Gastrocnemius medialis (tissue), 4 donors: Measurements from ENCODE around the gene MYT1. TPM values are rescaled to one million over a fixed set of nuclear protein-coding genes. Genes with fewer than 3 reads are reported as not detected.
"Not testable (repeated sequence)": the region's sequence is repeated elsewhere in the genome, so short reads cannot be mapped to it uniquely, and the experiment has no call there.

Source experiments
- ATAC-seq, 2 donors: fragments of 150-250 bp; one replicate each; pipeline ENCODE4 v1.9.1; 2016
- DNase-seq, 2 donors: peaks; one replicate each; pipeline ENCODE4 v3.0.0-alpha.2; 2019
- H3K27ac ChIP-seq, 4 donors: fragments of 200-600 bp; sonication (generic); 1 replicate in 1 of 4; 2 replicates in 3 of 4; pipeline ENCODE4 v1.5.1; 2016 to 2018; ENCODE audit warnings: mild to moderate bottlenecking in 2 of 4, moderate library complexity in 1 of 4
- H3K27me3 ChIP-seq, 3 donors: fragments of 200-600 bp; sonication (generic) in 2 of 3; 1 replicate in 1 of 3; 2 replicates in 2 of 3; pipeline versions ENCODE4 v1.5.1 to v1.6.0; 2016 to 2019; ENCODE audit warnings: mild to moderate bottlenecking in 1 of 3, moderate library complexity in 1 of 3
- H3K36me3 ChIP-seq, 2 donors: fragments of 200-600 bp; sonication (generic) in 1 of 2; one replicate each; pipeline ENCODE4 v1.5.1; 2017 to 2018
- H3K4me1 ChIP-seq, 2 donors: fragments of 200-600 bp; sonication (generic) in 1 of 2; one replicate each; pipeline ENCODE4 v1.5.1; 2016 to 2017; ENCODE audit warnings: mild to moderate bottlenecking in 2 of 2
- H3K4me3 ChIP-seq, 4 donors: fragments of 200-600 bp; sonication (generic) in 3 of 4; 1 replicate in 1 of 4; 2 replicates in 3 of 4; pipeline ENCODE4 v1.5.1; 2016 to 2019; ENCODE audit warnings: mild to moderate bottlenecking in 2 of 4
- H3K9me3 ChIP-seq, 3 donors: fragments of 200-600 bp; sonication (generic) in 2 of 3; 1 replicate in 1 of 3; 2 replicates in 2 of 3; pipeline ENCODE4 v1.5.1; 2016 to 2019
- CTCF ChIP-seq, 5 experiments: fragments of 450-650 bp in 3 of 5; fragments of 200-600 bp in 2 of 5; sonication (generic) in 2 of 5; IDR thresholded peaks in 4 of 5; conservative IDR thresholded peaks in 1 of 5; 1 replicate in 4 of 5; 2 replicates in 1 of 5; pipeline ENCODE4 v1.5.1; 2016 to 2019; ENCODE audit warnings: antibody characterized with exemption in 5 of 5, mild to moderate bottlenecking in 3 of 5, moderate library complexity in 3 of 5
- POLR2A ChIP-seq, 2 donors: fragments of 450-650 bp; IDR thresholded peaks; one replicate each; pipeline ENCODE4 v1.6.1; 2017; ENCODE audit warnings: antibody characterized with exemption in 2 of 2, mild to moderate bottlenecking in 2 of 2, moderate library complexity in 2 of 2
- in situ Hi-C, 4 donors: fragments of 200-750 bp; cut with MboI; loops; one replicate each; pipeline versions ENCODE4 v1.15.0 to v1.8.0; 2017; ENCODE audit warnings: low sequenced_read_pairs in 4 of 4
- intact Hi-C: fragments of 100-400 bp; cut with DNase I; formaldehyde crosslinking; loops from one replicate; pipeline ENCODE4 v1.15.1; 2023; ENCODE audit warnings: low total_unique reads
- total RNA-seq, 4 donors: library from RNA; depleted of rRNA; stranded (reverse); fragments of >200 nt; gene quantifications; one replicate each; pipeline versions ENCODE4 v1.1.0 to v1.2.3, GENCODE V29; 2016

The MYT1 gene
- total RNA-seq, 4 donors from 2014 or later = not detected

DNA sequence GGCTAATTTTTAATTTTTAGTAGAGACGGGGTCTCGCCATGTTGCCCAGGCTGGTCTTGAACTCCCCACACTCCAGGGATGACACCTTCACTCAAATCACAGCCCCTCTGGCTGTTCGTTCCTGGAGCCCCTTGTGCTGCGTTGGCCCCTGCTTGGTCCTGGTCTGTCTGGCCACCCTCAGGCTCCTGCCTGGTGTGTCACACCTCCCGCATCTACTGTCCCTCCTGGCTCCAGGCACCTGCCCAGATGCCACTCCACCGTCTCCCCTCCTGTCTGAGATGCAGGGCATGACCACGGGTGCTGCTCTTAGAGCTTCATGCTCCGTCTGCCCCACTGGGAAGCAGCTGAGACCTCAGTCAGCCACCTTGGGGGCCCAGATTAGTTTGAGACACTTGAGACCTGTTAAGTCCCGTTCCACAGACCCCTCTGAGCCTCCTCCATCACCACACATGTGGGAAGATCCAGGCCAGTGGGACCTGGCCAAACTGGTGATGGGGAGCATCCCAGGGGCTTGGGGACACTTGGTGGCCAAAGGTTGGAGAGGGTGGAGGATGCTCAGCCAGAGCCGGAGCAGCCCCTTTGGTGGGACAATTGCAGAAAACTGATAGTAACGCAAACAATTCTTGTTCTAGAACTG lies 35.0 kb upstream of the MYT1 start:
- H3K9me3 ChIP-seq = no peaks in the 10 kb centered on the region
- H3K36me3 ChIP-seq = no peaks in the 10 kb centered on the region
- H3K4me3 ChIP-seq = no peak overlapping the region
- DNase-seq (no peak), ATAC-seq (no peak)
- no peaks in the 10 kb centered on the region for H3K4me1 ChIP-seq
- TF ChIP-seq CTCF (IDR thresholded peaks at IDR 0.05 in 4 of 5, conservative IDR thresholded peaks at IDR 0.05 in 1 of 5) (no peak), POLR2A (IDR thresholded peaks at IDR 0.05) (no peak)
- intact Hi-C loops (no loop called here), in situ Hi-C loops (no loop called here)
- no peak overlapping the region for H3K27ac ChIP-seq
- H3K27me3 ChIP-seq = peaks cover 11 to 22% (median 13%) of the 10 kb centered on the region in 3 donors

DNA sequence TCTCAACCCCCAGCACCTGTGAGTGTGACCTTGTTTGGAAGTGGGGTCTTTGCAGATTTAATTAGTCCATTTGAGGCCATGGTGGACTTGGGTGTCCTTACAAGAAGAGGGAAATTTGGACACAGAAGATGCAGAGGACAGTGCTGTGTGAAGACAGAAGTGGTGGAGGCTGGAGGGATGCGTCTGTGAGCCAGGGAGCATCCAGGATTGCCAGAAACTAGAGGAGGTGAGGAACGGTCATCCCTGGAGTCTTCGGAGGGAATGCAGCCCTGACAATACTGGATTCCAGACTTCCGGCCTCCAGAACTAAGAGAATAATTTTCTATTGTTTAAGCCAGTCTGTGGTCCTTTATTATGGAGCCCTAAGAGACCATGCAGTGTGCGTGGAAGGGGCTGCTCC lies 34.0 kb upstream of the MYT1 start:
- DNase-seq (no peak), ATAC-seq (no peak)
- Histone ChIP-seq H3K27me3 (peaks cover 10 to 16% (median 12%) of the 10 kb centered on the region in 3 donors), H3K36me3 (no peaks in the 10 kb centered on the region), H3K27ac (no peak overlapping the region), H3K4me1 (no peaks in the 10 kb centered on the region), H3K4me3 (no peak overlapping the region), H3K9me3 (no peaks in the 10 kb centered on the region)
- TF ChIP-seq CTCF (IDR thresholded peaks at IDR 0.05 in 4 of 5, conservative IDR thresholded peaks at IDR 0.05 in 1 of 5) (no peak), POLR2A (IDR thresholded peaks at IDR 0.05) (no peak)
- in situ Hi-C loops = no loop called here
- intact Hi-C loops = no loop called here

GRCh38 chr20:64130876-64131275 lies 33.4 kb upstream of the MYT1 start:
- Histone ChIP-seq H3K4me1 (no peaks in the 10 kb centered on the region), H3K27ac (no peak overlapping the region), H3K36me3 (no peaks in the 10 kb centered on the region), H3K4me3 (no peak overlapping the region), H3K9me3 (no peaks in the 10 kb centered on the region), H3K27me3 (peaks cover 10 to 16% (median 12%) of the 10 kb centered on the region in 3 donors)
- ATAC-seq (no peak), DNase-seq (no peak)
- TF ChIP-seq CTCF (IDR thresholded peaks at IDR 0.05 in 4 of 5, conservative IDR thresholded peaks at IDR 0.05 in 1 of 5) (no peak), POLR2A (IDR thresholded peaks at IDR 0.05) (no peak)
- in situ Hi-C loops = no loop called here
- intact Hi-C loops = no loop called here

DNA sequence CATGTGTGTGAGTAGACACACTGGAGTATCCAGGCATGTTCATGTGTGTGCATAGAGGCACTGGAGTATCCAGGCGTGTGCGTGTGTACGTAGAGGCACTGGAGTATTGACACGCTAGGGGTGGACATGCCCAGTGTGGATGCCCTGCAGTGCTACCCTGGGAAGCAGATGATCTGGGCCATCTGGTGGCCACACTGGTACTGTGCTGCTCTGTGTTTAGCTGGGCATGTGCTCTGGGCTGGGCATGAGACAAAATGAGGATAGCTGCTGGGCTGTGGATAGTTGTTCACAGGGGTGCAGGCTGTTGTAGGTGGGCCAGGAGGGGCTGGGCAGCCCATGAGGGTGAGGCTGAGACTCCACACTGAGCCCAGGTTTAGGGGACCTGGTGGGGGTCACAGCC lies 32.8 kb upstream of the MYT1 start:
- H3K27ac ChIP-seq = no peak overlapping the region
- H3K9me3 ChIP-seq = no peaks in the 10 kb centered on the region
- H3K27me3 ChIP-seq = peaks cover 10 to 16% (median 12%) of the 10 kb centered on the region in 3 donors
- TF ChIP-seq CTCF (IDR thresholded peaks at IDR 0.05 in 4 of 5, conservative IDR thresholded peaks at IDR 0.05 in 1 of 5) (no peak), POLR2A (IDR thresholded peaks at IDR 0.05) (no peak)
- no peak overlapping the region for H3K4me3 ChIP-seq
- no peaks in the 10 kb centered on the region for H3K36me3 ChIP-seq
- H3K4me1 ChIP-seq = no peaks in the 10 kb centered on the region
- in situ Hi-C loops (no loop called here), intact Hi-C loops (no loop called here)
- ATAC-seq (no peak), DNase-seq (no peak)

GRCh38 chr20:64133951-64134407 lies 30.3 kb upstream of the MYT1 start:
- TF ChIP-seq POLR2A (IDR thresholded peaks at IDR 0.05) = no peak
- ATAC-seq (no peak), DNase-seq (no peak)
- Histone ChIP-seq H3K36me3 (no peaks in the 10 kb centered on the region), H3K4me1 (no peaks in the 10 kb centered on the region), H3K9me3 (no peaks in the 10 kb centered on the region), H3K27me3 (peaks cover 7 to 11% (median 10%) of the 10 kb centered on the region in 3 donors), H3K4me3 (no peak overlapping the region), H3K27ac (no peak overlapping the region)
- in situ Hi-C loops = no loop called here
- intact Hi-C loops = no loop called here

DNA sequence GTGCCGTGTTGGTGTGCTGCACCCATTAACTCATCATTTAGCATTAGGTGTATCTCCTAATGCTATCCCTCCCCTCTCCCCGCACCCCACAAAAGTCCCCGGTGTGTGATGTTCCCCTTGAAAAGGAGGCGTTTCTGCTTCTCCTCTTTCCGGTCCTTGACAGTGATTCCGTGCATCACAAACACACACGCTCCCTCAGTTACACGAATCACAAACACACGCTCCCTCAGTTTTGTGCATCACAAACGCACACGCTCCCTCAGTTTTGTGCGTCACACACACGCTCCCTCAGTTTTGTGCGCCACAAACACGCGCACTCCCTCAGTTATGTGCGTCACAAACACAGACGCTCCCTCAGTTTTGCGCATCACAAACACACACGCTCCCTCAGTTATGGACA lies 29.5 kb upstream of the MYT1 start:
- H3K4me1 ChIP-seq, H3K27me3 ChIP-seq, in situ Hi-C loops, H3K9me3 ChIP-seq, ATAC-seq, DNase-seq, H3K4me3 ChIP-seq, H3K36me3 ChIP-seq, H3K27ac ChIP-seq, intact Hi-C loops: not testable (repeated sequence)
